ENCODE data around the gene OR6K6.

DNA sequence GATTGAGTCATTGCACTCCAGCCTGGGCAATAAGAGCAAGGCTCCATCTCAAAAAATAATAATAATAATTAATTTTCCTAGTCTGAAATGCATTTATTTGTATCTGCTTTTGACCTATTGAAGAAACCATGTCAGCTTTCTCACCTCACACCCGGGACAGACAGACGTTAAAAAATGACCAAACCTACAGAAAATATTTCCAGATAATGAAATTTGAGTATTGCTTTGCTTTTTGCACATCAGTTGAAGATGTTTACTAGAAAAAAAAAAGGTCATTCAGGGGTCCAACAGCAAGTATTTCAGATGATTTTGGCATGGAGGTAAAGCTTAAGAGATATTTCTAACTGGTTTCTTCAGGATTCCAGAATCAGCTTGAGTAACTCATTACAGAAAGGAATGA, at the start of gene OR6K6:
- TF ChIP-seq CTCF (optimal IDR thresholded peaks at IDR 0.05 in 1 of 3, IDR thresholded peaks at IDR 0.05 in 1 of 3, conservative IDR thresholded peaks at IDR 0.05 in 1 of 3; ENCODE audit: extremely low read depth in 1 of 3, insufficient read depth in 2 of 3, low read length in 3 of 3): no peak
- no peak for TF ChIP-seq EZH2 (IDR thresholded peaks at IDR 0.05; ENCODE audit: low read length)
